ENCODE measurements around the gene ANKFN1.

The ANKFN1 gene

GRCh38 chr17:56521414-56522141, 368.3 kb downstream of the ANKFN1 start:
- DNase-seq: no peak

DNA sequence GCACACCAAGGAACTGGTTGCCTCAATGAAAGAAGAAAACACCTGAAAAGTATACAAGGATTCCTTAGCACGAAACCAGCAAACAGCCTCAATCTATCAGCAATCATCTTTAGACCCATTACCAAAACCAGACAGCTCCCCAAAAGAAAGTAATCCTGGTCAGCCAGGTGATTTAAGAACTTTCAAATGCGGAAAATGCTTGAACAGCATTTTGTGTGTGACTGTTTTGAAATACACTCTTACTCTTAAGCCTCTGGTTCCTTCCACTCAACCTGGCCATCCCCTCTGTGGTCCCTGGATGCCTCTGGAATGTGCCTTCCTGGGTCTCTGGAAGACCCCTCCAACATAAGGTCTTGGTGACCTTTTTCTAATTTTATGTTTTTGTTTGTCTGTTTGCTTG, 369.8 kb downstream of the ANKFN1 start:
- no peak for DNase-seq

- no peak for DNase-seq
Measured at GRCh38 chr17:56528696-56529095, 375.4 kb downstream of the ANKFN1 start.

GRCh38 chr17:56532926-56533325, 379.7 kb downstream of the ANKFN1 start:
- DNase-seq: no peak

DNA sequence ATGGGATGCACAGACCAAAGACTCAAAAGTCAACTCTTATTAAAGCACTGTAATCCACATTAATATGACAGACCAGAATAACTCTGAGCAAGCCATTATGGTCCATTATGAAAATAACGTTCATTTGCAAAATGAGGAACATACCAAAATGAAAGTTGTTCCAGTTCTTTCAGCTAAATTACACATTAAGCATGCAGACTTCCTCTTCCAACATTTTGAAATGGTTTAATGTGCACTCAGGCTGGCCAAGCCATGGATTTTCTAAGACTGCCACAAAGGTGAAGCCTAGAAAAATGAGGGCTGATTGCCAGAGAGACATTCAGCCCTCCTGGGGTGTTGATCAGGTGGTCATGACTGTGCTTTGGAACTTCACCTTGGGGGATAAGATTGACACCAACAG, 383.5 kb downstream of the ANKFN1 start:
- DNase-seq: no peak

GRCh38 chr17:56540836-56541235, 387.6 kb downstream of the ANKFN1 start:
- no peak for DNase-seq

DNA sequence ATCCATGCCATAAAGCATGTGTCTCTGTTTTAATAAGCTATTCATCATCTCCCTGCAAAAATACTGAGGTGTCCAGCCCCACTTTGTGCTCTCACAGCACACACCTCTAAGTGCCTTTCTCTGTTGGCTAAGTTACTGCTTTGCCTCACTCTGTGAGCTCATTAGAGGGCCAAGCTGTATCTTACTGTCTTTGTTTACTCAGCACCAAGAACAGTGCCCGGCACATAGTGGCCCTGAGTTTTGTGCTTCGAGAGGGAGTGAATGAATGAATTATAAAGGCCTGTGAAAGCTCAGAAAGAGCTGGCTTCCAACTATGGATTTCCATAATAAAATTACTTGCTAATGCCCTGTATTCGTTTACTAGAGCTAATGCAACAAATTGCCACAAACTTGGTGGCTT, 390.0 kb downstream of the ANKFN1 start:
- DNase-seq: no peak

DNA sequence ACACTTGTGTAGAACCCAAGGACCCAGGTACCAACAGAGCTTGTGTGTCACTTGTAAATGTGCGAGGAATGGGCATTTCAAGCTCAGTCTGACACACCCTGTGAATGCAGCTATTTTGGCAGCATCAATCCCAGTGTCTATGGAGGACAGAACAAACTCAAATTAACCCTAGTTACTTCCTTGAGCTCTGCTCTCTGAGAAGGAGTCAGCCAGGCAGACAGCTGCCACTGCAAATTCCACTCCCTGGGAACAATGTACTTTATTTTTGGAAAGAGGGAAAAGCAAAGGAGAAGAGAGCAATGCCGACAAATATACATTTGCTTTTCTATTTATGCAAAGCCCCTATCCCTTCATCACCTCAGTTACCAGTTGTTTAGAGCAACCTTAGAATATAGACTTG, 391.8 kb downstream of the ANKFN1 start:
- DNase-seq: no peak

DNA sequence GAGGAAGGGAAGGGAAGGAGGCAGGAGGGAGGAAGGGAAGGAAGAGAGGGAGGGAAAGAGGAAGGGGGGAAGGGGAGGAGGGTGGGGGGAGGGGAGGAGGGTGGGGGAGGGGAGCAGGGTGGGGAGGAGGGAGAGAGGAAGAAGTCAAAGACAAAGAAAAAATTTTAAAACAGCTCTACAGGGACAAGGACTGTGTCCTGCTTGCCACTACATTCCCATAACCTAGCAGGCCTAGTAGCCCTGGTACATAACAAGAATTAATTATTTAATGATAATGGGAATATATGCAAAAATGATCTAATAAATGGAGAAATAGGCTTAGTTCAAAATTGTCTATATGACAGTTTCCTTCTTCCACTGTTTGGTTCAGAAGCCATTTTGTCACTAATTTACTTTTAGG, 392.7 kb downstream of the ANKFN1 start:
- no peak for DNase-seq

DNA sequence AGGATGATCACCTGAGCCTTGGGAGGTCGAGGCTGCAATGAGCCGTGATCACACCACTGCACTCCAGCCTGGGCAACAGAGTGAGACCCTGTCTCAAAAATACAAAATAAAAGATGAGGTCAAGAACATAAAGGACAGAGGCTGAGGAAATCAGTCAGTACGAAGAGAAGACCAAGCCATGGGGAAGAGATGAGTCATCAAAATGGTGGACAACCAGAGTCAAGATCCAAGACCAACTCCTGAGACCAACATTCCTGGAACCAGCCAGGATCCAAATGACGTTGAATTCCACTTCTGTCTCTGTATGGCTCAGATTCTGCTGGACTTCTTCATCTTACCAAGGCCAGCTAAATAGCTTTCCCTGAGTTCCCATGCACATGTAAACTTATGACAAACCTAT, 395.4 kb downstream of the ANKFN1 start:
- no peak for DNase-seq

- no peak for DNase-seq
Measured at GRCh38 chr17:56549501-56549900, 396.2 kb downstream of the ANKFN1 start.

DNA sequence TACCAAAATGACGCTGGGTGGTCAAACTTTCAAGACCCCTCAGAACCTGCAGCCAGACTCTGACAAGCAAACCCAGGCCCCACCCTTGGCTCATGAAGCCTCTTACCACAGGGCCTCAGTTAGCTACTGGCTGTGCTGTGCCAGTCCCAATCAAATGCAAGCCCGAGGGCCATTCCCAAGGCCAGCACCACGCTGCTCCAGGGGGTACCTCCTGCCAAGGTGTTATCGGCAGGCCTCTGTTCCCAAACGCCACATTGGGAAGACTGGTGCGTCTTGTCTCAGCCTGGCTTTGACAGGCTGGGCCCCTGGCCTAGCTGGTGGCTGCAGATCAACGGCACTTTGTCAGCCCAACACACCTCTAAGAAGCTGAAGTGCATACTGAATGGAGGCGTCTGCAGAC, 404.4 kb downstream of the ANKFN1 start:
- no peak for DNase-seq

DNA sequence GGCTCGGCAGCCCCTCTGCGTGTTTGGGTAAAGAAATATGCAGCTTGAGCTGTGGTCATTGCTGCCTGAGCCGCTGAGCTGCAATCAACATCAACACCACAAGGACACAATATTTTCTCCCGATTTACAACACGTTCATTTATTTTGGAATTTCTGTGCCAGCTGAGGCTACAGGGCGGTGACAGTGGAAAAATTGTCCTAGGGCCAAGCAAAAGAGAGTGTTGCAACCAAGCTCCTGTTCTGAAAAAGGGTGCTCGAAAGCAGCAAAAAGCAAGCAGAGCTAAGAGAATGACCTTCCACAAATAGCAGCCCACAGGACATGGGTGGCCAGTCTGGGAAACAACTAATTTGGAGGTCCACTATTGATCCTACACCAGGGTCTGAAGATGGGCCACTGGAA, 404.8 kb downstream of the ANKFN1 start:
- no peak for DNase-seq

Measured in NCI-H187 treated with DMSO at 0.1 percent for 48 hours (cell line).